ENCODE results near the gene GVQW3.

GVQW3 gene

GRCh38 chr11:76380977-76381719, at the start of gene GVQW3, which contains the start of gene THAP12:
TSS of gene GVQW3 (plus strand) at chr11:76381323. CDS start at chr11:76381829, 506 bp downstream.
TSS of gene THAP12 (minus strand) at chr11:76381132. CDS start at chr11:76380836, 296 bp downstream.
- DNase-seq (ENCODE audit: low spot score): peak; percentile 97

DNA sequence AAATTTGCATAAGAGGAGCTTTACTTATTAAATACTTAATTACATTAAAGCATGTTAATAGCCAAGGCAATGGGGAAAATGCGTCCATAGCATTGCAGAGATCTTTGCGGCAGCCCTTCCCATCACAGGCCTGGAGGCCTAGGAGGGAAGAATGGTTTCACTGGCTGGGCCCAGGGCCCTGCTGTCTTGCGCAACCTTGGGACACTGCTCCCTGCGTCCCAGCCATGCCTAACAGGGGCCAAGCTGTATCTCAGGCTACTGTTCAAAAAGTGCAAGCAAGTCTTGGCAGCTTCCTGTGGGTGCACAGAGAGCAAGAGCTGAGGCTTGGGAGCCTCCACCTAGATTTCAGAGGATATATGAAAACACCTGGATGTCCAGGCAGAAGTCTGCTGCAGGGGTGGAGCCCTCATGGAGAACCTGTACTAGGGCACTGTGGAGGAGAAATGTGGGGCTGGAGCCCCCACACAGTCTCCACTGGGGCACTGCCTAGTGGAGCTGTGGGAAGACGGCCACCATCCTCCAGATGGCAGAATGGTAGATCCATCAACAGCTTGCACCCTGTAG, 46.2 kb upstream of the GVQW3 start:
- DNase-seq (ENCODE audit: low spot score): no peak

DNA sequence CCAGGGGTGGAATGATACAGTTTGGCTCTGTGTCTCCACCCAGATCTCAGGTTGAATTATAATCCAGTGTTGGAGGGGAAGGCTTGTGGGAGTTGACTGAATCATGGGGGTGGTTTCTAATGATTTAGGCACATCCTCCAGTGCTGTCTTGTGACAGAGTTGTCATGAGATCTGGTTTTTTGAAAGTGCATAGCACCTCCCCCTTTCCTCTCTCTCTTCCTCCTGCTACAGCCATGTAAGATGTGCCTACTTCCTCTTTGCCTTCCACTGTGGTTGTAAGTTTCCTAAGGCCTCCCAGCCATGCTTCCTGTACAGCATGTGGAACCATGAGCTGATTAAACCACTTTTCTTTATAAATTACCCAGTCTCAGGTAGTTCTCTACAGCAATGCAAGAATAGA, 45.3 kb upstream of the GVQW3 start:
- DNase-seq (ENCODE audit: low spot score): no peak

DNA sequence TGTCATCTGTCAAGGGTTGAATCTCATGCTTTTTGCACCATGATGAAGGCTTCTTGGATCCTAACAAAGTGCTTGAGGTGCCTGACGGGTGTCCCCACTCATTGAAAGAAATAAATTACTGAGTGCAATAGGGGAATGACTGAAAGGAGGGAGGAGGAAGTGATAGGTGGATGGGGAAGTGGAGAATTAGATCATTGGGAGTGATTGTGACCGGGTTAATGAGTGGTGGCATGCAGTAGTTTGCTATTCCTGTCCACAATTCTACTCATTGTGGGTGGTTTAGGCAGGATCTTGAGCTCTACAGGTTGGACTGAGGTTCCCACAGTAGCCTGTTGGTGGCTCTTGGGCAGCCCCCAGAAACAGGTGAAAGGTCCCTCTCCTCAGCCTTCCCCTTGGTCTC, 44.5 kb upstream of the GVQW3 start:
- DNase-seq (ENCODE audit: low spot score): no peak

DNA sequence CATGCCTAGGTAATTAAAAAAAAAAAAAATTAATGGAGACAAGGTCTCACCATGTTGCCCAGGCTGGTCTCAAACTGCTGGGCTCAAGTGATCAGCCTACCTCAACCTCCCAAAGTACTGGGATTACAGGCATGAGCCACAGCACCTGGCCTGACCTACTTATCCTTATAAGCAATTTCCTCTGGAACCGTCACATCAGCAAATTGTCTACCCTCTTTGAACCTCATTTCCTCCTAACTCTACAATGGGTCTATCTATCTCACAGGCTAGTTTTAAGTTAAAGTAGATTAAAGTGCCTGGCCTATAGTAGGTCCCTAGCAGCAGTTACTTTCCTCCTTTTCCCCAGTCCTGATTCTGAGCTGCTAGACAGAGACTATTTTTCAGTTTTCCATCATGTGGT, 43.7 kb upstream of the GVQW3 start:
- DNase-seq (ENCODE audit: low spot score): no peak

DNA sequence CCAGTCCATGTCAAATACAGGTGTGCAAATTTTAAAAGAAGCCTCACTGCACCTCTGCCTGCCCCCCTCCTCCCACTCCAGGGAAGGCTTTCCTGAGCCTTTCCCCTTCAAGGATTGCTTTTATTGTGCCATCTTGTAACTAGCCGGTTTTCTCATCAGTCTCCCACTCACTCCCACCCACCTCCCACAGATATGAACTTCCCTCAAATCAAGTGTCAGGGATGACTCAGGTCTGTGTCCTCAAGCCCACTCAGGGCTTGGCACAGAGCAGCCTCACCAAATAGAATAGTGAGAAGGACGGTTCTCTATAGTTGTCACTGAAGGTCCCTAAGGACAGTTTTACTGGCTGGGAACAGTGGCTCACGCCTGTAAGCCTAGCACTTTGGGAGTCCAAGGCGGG, 43.2 kb upstream of the GVQW3 start:
- DNase-seq (ENCODE audit: low spot score): no peak

DNA sequence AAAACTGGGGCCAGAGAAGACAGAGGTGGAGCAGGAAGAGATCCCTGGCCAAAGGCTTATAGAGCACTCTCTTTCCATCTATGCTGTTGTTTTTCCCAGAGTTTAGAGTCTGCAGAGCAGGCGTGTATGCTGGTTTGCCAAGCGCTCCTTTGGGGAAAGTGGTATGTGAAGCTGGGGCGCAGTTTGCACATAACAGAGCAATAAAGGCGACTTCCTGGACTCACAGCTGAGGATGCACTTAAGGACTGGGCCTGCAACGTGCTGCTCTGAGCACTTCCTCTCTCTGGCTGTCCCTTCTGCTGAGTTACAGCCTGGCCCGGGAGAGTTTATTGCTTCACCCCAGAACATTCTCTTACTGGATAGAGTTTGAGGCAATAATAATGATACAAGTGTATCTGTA, 41.9 kb upstream of the GVQW3 start:
- DNase-seq (ENCODE audit: low spot score): peak; percentile 35

GRCh38 chr11:76347466-76347865, 33.7 kb upstream of the GVQW3 start:
- no peak for DNase-seq (ENCODE audit: low spot score)

- no peak for DNase-seq (ENCODE audit: low spot score)
These were observed 32.8 kb upstream of the GVQW3 start for GRCh38 chr11:76348348-76348747.

GRCh38 chr11:76355172-76355571, 26.0 kb upstream of the GVQW3 start:
- peak; percentile 35 for DNase-seq (ENCODE audit: low spot score)

DNA sequence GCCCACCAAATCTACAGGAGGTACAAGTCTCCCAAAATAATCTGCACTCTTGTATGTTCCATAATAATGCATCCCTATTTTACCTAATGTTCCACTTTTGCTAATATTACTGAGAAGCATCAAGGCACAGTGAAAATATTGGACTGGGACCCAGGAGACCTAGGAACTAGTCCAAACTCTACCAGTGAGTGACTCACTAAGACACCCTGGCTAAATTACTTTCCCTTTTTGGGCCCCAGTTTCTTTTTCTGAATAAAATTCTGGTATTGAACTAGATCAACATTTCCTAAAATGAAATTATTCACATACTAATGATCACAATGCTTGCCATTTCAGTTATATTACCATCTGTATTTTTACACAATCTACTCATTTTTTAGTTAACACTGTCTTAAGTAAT, 19.7 kb upstream of the GVQW3 start:
- DNase-seq (ENCODE audit: low spot score): no peak

GRCh38 chr11:76361776-76362175, 19.3 kb upstream of the GVQW3 start:
- no peak for DNase-seq (ENCODE audit: low spot score)

- no peak for DNase-seq (ENCODE audit: low spot score)
These were observed 18.4 kb upstream of the GVQW3 start for GRCh38 chr11:76362716-76363115.

- no peak for DNase-seq (ENCODE audit: low spot score)
These were observed 16.0 kb upstream of the GVQW3 start for GRCh38 chr11:76365038-76365679.

- no peak for DNase-seq (ENCODE audit: low spot score)
These were observed 12.6 kb upstream of the GVQW3 start for GRCh38 chr11:76368490-76368889.

- no peak for DNase-seq (ENCODE audit: low spot score)
These were observed 11.7 kb upstream of the GVQW3 start for GRCh38 chr11:76369406-76369805.

DNA sequence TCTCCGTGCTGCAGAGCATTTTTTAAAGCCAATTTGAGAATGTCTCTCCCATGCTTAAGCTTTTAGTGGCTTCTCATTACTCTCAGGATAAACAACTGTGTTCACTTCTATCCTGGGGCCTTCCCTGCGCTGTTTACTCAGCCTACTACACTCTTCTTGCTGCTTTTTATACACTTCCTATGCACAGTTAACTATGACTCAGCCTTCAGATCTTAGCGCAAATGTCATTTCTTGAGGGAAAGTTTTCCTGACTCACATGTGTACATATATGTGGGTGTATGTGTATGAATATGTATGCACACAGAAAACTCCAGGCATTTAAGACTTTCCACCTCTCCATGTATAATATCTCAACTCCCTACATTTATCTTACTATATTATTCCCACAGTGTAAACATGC, 10.0 kb upstream of the GVQW3 start:
- DNase-seq (ENCODE audit: low spot score): no peak

- DNase-seq (ENCODE audit: low spot score): no peak
These were observed 4.2 kb upstream of the GVQW3 start for GRCh38 chr11:76376746-76377558.

DNA sequence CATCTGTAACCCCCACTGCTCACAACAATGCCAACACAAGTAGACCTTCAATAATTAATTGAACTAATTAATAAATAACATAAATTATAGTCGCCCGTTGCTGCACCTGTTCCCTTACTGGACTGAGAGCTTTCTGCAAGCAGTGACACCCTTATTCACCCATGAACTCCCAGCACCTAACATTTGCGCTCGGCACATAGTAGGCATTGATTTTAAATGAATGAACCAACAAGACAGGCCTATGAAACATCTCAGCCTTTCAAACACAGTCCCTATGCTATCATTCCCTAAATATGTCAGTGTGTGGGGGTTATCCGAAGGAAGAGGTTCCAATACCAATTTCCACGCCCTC, 1.3 kb upstream of the GVQW3 start:
- DNase-seq (ENCODE audit: low spot score): no peak

GRCh38 chr11:76380159-76380976, 755 bp upstream of the GVQW3 start:
- DNase-seq (ENCODE audit: low spot score): peak; percentile 13

- no peak for DNase-seq (ENCODE audit: low spot score)
These were observed 1.1 kb downstream of the GVQW3 start for GRCh38 chr11:76382209-76382608.

DNA sequence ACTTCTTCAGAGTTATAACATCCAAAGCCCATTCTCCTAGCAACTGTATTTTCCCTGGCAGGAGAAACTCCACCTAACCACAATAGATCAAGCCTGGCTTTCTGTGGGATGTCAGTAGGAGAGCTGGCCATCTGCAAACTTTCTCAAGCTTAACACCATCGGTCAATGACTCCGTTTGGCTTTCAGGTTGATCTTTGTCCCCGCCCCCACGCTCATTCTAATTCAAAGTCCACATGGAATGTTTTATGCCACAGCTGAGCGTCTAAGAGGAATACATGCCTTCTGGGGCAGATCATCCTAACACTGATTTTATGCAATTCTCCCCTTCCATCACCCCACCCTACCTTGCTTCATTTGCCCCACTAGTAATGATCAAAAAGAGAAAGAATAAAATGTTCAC, 4.8 kb downstream of the GVQW3 start:
- DNase-seq (ENCODE audit: low spot score): no peak

All from Ammon's horn (tissue), 1 donor.